Islet precursor cell (in vitro differentiated cells): ENCODE data around the gene HBM.
"Not testable (repeated sequence)": the region's sequence is repeated elsewhere in the genome, so short reads cannot be mapped to it uniquely, and the experiment has no call there.

Experiments used
- DNase-seq: peaks from one replicate; pipeline ENCODE4 v3.0.0-alpha.2; 2018

HBM gene

DNA sequence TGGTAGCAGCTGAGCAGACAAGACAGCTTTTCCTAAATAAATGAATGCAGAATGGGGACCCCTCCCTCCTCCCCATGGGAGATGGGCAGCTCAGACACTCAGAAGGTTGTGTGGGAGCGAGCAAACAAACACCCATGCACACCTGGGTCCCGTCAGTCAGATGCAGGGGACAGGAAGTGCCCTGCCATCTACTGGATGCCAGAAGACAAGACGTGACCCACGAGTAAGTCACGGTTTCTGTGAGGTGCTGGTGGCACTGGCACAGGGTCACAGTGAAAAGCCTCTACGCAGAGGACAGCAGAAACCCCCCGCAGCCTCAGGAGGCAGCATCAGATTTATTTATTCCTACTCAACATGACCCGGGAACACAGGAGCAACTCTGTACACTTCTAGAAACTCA is 22.9 kb downstream of the HBM start:
- no peak for DNase-seq

DNA sequence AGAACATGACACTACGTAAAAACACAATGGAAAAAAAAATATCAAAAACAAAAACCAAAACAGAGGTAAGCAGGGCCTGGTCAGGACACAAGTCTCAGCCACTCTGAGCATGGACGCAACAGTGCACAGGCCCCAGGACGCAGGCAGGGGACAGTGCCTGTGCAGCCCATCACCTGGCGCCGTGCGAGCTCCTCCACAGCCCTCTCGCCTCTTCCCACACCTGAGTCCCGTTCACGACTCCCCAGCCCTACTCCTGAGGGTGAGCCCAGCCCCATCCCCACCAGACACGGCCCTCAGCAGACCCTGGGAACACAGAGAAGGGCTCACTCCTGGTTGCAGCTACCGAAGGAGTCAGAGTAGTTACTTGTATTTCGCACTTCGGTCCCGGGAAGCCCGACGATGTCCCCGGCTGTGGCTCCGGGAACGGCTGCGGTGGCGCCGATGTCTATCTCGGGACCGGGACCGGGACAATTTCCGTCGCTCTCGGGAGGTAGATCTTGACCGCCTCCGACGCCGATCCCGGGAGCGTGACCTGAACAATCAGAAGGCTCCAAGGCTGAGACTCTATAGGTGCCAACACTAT is 23.9 kb downstream of the HBM start:
- DNase-seq = no peak

DNA sequence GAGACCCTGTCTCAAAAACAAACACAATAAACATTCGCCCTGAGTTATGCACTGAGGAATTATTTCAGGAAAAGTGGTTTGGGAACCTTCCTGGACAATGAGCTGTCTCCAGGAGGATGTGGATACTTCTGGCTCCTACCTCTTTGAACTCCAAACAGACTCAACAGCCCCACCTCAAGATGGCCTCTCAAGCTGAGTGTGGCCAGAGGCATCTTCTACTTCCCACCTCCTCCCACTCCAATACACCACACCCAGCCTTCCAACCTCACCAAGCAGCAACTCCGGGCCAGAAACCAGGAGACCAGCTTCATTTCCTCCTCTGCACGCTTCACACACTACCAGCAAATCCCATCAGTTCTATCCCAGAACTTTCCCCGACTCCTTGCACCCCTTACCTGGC is 26.1 kb downstream of the HBM start:
- DNase-seq = no peak

DNA sequence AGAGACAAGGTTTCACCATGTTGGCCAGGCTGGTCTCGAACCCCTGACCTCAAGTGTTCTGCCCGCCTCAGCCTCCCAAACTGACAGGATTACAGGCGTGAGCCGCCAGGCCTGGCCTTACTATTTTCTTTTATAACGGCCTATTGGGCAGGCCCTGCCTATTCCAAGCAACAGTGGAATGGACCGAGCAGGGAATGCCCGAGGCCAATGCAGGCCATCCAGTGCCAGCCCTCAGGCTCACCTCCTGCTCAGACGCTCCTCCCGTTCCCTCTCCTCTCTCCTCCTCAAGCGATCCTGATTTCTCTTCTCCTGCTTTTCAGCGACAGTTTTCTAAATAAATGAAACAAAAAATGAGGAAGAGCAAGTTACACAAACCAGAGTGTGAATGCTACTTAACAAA is 26.9 kb downstream of the HBM start:
- DNase-seq = no peak

DNA sequence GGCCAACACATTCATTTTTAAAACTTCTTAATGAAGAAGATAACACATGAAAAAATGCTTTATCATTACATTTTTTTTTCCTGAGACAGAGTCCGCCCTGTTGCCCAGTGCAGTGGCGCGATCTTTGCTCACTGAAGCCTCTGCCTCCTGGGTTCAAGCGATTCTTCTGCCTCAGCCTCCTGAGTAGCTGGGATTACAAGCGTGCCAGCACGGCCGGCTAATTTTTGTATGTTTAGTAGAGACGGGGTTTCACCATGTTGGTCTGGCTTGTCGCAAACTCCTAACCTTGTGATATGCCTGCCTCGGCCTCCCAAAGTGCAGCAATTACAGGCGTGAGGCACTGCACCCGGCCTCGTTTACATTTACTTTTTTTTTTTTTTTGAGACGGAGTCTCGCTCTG is 27.7 kb downstream of the HBM start:
- DNase-seq = no peak

DNA sequence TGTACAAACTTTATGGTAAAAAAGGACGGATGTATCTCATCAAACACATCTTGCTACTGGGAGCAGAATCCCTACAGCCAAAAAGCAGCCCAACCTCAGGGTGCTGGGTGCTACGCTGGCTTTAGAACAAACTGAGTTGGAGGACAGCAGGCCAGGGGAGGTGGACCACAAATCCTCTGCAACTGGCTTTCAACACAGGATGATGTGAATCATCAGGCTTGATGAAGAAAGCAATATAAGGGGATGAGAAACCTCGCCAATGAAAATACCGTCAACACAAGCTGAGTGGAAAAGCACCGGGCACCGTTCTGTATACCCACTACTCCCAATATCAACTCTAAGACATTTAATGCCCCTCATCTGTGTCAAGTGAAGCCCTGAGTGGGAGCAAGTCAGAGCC is 28.7 kb downstream of the HBM start:
- DNase-seq = no peak

DNA sequence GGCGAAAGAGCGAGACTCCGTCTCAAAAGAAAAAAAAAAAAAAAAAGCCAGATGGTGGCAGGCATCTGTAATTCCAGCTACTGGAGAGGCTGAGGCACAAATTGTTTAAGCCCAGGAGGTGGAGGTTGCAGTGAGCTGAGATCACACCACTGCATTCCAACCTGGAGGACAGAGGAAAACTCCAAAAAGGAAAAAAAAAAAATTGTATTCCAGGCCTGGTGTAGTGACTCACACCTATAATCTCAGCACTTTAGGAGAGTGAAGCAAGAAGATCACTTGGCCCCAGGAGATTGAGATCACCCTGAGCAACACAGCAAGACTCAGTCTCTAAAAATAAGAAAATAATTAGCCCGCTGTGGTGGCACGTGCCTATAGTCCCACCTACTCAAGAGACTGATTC is 34.6 kb downstream of the HBM start:
- DNase-seq = peak; percentile 89

DNA sequence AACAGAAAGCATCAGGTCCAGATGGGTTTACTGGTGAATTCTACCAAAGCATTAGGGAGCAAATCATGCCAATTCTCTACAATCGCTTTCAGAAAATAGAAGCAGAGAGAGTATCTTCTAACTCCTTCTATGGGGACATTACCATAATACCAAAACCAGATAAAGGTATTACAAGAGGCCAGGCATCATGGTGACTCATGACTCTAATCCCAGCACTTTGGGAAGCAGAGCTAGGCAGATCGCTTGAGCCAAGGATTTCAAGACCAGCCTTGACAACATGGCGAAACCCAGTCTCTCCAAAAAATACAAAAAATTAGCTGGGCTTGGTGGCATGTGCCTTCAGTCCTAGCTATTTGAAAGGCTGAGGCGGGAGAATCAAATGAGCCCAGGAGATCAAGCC is 37.5 kb downstream of the HBM start:
- DNase-seq = no peak

DNA sequence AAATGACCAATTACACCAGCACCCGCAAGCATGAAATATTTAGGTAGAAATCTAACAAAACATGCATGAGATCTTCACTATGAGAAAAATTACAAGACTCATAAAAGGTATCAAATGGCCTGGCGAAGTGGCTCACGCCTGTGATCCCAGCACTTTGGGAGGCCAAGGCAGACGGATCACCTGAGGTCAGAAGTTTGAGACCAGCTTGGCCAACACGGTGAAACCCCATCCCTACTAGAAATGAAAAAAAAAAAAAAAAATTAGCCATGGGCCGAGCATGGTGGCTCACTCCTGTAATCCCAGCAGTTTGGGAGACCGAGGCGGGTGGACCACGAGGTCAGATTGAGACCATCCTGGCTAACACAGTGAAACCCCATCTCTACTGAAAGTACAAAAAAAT is 38.3 kb downstream of the HBM start:
- DNase-seq = not testable (repeated sequence)

DNA sequence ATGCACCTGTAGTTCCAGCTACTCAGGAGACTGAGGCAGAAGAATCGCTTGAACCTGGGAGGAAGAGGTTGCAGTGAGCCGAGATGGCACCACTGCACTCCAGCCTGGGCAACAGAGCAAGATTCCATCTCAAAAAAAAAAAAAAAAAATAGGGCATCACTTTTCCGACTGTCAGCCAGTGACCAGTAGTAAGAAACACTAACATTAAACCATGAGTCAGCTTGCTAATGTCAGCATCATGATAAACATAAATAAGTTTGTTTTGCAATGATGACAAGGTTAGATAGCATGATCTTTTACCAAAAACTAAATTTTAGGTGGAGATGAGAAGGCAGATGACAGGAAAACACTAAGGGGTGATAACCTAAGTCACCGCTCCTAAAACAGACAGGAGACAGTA is 43.6 kb downstream of the HBM start:
- DNase-seq = not testable (repeated sequence)

DNA sequence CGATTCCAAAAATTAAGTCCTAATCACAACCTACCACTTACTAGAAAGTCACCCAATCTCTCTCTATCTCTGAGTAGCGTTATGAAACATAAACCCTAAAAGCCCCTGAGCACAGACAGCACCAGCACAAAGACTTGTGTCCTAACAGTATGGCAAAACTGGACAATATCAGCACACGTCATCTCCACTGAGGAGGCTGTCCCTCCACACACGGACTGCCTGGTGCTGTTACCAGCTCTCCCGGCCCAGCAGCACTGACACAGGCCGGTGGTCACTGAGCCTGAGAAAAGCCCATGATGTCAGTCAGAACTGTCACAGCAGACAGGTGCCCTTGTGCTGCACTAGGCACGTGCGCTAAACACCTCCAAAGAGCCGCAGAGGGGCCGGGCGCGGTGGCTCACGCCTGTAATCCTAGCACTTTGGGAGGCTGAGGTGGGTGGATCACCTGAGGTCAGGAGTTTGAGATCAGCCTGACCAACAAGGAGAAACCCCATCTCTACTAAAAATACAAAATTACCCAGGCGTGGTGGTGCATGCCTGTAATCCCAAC is 45.9 kb downstream of the HBM start:
- DNase-seq = not testable (repeated sequence)

DNA sequence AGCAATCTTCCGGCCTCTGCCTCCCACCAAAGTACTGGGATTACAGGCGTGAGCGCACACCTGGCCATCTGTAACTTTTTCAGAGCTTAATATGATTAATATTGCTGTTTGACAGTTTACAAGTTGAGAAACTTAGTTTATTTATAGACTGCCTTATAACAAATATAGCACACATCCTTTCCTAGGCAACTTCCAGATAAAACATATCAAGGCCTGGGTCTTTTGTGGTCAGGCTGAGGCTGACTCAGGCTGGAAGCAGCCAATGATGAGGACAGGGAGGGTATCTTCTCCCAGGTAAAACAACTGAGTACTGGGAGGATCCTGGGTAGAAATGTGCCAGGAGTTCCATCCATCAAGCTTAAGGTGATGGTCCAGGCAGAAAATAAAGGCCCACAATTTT is 47.2 kb downstream of the HBM start:
- no peak for DNase-seq
